Hindlimb muscle (tissue), 1 donor: Measurements from ENCODE around the gene COLEC11. TPM values are rescaled to one million over a fixed set of nuclear protein-coding genes. Genes with fewer than 3 reads are reported as not detected.

Experiments used
- DNase-seq: peaks from one replicate; pipeline ENCODE4 v3.0.0-alpha.2; 2013
- polyA plus RNA-seq: library from polyadenylated mRNA; unstranded; fragments of 120-200 nt; gene quantifications from one replicate; pipeline ENCODE4 v1.2.1, GENCODE V29; 2013; ENCODE audit not compliant: insufficient read length

COLEC11 gene
- polyA plus RNA-seq, 1 donor, result 0.56 TPM

DNA sequence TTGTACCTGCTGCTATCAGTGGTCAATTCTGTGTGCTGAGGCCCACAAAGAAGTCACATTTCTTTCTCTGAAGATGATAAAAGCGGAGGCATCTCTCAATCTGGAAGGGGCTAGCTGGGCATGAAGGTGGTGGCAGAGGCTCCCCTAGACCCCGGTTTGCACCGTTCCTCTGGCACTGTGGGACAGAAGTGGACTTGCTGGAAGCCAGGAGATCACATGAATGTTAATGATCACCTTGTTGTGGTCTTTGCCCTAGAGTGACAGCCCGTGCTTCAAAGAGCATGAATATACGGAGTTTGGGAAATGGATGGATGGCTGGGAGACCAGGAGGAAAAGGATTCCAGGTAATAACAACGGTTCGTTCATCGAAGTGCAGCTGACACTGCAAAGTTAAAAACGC is 83.3 kb downstream of the COLEC11 start:
- DNase-seq, result no peak

DNA sequence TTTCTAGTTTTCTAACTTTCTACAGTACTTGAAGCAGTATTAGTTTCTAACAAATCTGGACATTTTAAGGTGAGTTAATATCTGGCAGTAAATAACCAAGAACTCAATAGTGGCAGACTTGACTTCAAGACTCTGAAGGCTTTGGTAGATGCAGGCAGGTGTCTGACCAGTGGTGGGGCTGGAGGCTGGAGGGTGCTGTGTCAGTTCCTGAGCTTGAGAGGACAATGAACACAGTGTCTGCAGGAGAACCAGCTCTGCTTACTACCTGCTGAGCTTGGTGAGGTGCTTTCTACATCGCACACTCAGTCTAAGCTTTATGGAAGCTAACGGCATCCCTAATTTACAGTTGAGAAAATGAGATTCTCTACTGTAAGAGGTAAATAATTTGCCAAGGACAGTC is 84.3 kb downstream of the COLEC11 start:
- no peak for DNase-seq

DNA sequence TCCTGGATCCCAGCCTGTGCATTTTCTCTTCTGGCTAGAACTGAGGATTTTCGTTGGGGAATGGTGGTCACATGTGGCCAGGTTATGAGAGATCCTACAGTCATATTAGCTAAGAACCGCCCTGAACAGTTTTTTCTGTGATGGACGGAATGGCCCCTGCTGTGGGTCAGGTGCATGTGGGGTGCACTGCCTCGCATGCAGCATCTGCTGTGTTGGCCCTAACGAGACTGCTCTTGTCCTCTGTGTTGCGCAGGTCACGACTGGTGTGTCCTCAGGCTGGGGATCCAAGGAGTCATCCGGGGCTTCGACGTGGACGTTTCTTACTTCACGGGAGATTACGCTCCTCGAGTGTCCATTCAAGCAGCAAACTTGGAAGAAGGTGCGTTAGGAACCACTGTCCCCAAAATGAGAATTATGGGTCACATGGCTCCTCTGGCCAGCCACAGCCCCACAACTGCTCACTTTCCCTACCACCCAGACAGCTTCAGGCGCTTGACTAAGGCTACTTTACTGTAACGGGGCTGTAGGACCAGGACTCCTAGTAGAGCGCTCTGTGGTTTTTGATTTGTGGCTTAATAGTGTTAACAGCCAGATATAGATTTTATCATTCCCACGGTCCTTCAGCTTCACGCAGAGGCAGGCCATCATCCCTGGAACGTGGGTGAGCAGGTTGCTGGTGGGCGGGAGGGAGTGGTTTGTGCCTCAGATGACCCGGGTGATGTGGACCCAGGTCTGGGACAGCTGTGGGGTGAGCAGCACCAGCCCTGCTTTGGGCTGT is 84.9 kb downstream of the COLEC11 start:
- no peak for DNase-seq

DNA sequence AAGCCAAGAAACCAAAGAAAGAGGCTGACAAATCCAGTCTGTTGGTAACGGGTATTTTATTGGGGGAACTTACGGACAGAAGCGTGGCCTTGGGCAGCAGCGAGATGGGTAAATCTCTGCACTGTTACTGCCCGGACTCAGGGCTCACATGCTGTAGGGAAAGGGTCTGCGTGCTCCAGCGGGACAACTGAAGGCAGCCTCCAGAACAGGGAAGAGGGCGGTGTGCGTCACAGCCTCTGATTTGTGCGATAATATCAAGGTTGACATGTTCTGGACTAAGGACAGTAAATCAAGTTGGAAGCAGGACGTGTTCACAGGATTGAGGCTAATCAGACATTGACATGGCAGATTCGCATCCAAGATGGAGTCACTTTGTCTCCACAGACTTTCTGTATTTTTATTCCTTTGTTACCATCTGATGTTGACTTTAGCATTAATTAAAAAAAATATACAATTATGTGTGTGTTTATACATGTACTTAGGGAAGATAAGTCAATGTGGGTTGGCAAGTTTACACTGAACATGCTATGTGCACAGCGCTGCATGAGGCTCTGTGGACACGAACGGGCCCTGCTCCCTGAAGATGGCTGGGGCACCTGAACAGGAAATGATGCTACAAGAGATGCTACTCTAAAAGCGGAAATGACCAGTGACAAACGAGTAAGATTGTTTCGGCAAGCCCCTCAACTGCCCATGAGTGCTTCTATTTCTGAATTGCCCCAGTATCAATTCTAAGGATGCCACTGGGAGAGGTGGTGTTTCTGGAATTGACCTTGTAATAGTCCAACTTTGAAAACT is 85.8 kb downstream of the COLEC11 start:
- no peak for DNase-seq

DNA sequence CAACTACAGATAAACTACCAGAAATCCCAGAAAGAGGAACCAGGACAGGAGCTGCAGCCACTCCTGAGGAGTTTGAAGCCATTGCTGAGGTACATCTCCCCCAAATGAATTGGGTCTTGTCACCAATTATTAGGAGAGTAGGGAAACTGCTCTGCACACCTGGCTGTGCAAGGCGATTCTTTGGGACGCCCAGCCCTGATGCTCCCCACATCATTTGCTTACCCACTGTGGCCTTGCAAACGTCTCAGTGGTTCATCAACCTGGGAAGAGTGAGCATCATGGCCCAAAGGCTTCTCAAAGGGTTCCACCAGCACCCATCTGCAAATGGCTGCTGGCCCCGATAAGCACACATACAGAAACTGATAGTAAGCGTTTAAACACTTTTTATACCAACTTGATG is 86.7 kb downstream of the COLEC11 start:
- no peak for DNase-seq

DNA sequence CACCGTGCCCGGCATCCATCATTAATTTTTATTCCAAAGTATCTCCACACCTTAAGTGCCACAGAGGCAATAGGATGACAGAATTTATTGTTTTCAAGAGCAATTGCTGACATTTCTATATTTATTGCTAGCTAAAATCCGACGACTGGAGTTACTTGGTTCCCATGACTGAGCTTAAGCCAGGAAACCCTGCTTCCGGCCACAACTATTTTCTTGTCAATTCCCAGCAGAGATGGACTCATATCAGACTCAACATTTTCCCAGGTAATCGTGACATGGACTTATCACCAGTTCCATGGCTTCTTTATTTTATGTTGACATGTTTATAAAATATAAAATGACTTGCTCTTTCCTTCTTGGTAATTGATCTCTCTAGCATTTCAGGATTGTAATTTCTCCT is 87.9 kb downstream of the COLEC11 start:
- no peak for DNase-seq

DNA sequence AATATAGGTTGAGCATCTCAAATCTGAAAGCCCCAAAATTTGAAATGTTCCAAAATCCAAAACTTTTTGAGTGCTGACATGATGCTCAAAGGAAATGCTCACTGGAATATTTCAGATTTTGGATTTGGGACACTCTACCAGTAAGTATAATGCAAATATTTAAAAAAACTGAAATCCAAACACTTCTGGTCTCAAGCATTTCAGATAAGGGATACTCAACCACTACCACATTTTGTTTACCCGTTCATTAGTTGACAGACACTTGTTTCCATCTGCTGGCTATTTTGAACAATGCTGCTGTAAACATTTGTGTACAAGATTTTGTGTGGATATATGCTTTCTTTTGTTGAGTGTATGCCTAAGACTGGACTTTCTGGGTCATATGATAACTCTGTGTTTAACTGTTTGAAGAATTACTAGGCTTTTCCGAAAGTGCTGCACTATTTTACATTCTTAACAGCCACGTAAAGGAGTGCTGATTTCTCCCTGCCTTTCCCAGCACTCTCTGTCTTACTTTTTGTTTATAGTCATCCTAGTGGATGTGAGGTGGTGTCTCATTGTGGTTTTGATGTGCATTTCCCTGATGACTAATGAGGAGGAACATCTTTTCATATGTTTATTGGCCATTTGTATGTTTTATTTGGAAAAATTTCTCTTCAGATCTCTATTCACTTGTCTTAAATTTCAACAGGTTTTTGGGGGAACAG is 89.0 kb downstream of the COLEC11 start:
- DNase-seq, result no peak

DNA sequence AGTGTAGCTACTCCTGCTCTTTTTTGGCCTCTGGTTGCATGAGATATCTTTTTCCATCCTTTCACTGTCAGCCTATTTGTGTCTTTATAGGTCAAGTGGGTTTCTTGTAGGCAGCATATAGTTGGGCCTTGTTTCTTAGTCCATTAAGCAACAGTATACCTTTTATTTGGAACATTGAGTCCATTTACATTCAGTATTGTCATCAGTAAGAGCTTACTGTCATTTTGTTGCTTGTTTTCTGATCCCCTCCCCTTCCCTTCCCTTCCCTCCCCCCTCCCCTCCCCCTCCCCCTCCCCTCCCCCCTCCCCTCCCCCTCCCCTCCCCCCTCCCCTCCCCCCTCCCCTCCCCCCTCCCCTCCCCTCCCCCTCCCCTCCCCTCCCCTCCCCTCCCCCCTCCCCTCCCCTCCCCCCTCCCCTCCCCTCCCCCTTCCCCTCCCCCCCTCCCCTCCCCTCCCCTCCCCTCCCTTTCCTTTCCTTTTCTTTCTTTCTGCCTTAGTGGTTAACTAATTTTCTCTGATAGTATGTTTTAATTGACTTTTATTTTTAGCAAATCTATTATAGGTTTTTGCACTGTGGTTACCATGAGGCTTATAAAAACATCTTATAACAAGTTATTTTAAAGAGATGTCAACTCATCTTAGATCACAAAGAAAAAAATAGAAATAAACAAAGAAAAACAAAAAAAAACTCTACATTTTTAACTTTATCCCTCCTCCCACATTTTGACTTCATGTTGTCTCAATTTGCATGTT is 95.3 kb downstream of the COLEC11 start:
- DNase-seq, result no peak

DNA sequence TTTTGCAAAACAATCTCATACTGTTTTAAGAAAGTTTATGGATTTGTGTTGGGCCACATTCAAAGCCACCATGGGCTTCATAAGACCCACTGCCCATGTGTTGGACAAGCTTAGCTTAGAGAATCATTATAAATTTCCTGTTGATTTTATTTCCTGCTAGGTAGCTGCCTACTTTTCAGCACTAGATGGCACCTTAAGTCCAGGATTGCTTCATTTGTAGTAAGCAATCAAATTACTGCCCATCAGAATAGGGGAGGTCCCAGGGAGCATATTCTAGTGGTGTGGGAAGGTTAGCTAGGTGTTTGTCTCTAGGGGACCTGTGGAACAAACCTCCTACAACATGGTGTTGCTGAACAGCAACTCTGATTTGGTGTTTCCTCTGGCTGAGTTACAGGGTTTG is 97.5 kb downstream of the COLEC11 start:
- DNase-seq, result no peak

Other genes with a start within 250 kb of the COLEC11 start
- 16.4 TPM for gene EIPR1, start 217.3 kb upstream of the COLEC11 start, polyA plus RNA-seq
- 83.0 TPM for gene TRAPPC12, start 215.4 kb upstream of the COLEC11 start, polyA plus RNA-seq
- 65.4 TPM for gene ADI1, start 75.6 kb upstream of the COLEC11 start, polyA plus RNA-seq
- gene RNASEH1, start 36.8 kb upstream of the COLEC11 start, polyA plus RNA-seq, result 20.2 TPM
- gene RPS7, start 19.9 kb upstream of the COLEC11 start, polyA plus RNA-seq, result 1,844 TPM
- not detected for gene ALLC, start 63.1 kb downstream of the COLEC11 start, polyA plus RNA-seq
- 0.46 TPM for gene DCDC2C, start 108.5 kb downstream of the COLEC11 start, polyA plus RNA-seq